ENCODE data around the gene SLC16A2.

The SLC16A2 gene

DNA sequence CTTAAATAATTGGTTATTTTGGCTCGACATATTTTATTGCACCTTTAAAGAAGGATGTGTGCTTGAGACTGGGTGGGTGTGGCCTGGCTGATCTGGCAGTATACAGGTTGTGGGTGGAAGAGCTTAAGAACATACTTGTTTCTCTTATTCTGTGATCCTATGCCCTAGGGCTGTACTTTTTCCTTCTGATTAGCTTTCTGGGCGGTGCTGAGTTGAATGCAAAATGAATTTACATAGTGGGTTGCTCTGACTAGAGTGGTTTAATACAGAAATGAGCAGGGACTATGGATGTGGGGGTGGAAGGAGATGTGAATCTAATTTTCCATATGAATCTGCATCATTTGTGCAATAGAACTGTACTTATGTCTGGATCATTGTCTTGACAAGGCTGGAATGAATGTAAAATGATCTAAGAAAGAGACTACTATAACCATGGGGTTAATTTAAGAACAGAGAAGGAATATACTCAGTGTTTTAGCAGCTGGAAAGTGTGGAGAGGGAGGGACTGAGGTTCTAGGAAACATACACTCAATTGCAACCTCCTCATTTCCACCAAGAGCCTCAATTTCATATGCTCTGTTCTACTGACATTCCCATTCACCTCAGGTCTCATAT, 119.4 kb downstream of the SLC16A2 start:
- peaks cover 9% of the 10 kb centered on the region for H3K27me3 ChIP-seq (ENCODE audit: insufficient read depth, low read depth, severe bottlenecking)
- H3K36me3 ChIP-seq: no peaks in the 10 kb centered on the region
- DNase-seq: no peak
- no peaks in the 10 kb centered on the region for H3K9me3 ChIP-seq (ENCODE audit: severe bottlenecking)
- TF ChIP-seq, protein P1, sequence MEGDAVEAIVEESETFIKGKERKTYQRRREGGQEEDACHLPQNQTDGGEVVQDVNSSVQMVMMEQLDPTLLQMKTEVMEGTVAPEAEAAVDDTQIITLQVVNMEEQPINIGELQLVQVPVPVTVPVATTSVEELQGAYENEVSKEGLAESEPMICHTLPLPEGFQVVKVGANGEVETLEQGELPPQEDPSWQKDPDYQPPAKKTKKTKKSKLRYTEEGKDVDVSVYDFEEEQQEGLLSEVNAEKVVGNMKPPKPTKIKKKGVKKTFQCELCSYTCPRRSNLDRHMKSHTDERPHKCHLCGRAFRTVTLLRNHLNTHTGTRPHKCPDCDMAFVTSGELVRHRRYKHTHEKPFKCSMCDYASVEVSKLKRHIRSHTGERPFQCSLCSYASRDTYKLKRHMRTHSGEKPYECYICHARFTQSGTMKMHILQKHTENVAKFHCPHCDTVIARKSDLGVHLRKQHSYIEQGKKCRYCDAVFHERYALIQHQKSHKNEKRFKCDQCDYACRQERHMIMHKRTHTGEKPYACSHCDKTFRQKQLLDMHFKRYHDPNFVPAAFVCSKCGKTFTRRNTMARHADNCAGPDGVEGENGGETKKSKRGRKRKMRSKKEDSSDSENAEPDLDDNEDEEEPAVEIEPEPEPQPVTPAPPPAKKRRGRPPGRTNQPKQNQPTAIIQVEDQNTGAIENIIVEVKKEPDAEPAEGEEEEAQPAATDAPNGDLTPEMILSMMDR (IDR thresholded peaks at IDR 0.05; ENCODE audit: low read depth, low read length): no peak
- H3K4me3 ChIP-seq (ENCODE audit: low read depth, low read length): no peak overlapping the region
- H3K27ac ChIP-seq: no peak overlapping the region

DNA sequence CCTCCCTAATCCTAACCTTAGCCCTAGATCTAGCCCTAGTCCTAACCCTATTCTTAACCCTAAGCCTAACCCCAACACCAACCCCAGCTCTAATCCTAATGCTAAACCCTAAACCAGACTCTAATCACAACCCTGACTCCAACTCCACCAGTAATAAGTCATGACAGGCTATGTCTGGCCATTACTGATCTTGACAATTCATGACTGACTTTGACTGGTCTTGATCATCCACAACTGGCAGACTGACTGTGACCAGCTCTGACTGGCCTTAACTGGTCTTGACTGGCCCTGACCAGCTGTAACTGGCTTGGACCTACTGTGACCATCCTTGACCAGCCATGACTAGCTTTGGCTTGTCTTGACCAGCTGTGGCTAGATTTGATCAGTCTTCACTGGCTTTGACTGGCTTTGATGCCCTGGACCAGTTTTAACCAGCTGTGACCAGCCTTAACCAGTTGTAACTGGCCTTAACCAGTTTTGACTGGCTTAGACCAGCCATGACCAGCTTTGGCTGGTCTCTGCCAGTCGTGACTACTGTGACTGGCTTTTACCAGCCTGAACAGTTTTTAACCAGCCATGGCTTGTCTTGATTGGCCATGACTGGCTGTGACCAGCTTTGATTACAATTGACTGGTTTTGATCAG, 124.7 kb downstream of the SLC16A2 start:
- TF ChIP-seq, protein P1 (IDR thresholded peaks at IDR 0.05; ENCODE audit: low read depth, low read length): no peak
- no peak for DNase-seq
- Histone ChIP-seq H3K27me3 (ENCODE audit: insufficient read depth, low read depth, severe bottlenecking) (no peaks in the 10 kb centered on the region), H3K27ac (no peak overlapping the region), H3K4me3 (ENCODE audit: low read depth, low read length) (no peak overlapping the region), H3K36me3 (no peaks in the 10 kb centered on the region), H3K9me3 (ENCODE audit: severe bottlenecking) (peaks cover 2% of the 10 kb centered on the region)

DNA sequence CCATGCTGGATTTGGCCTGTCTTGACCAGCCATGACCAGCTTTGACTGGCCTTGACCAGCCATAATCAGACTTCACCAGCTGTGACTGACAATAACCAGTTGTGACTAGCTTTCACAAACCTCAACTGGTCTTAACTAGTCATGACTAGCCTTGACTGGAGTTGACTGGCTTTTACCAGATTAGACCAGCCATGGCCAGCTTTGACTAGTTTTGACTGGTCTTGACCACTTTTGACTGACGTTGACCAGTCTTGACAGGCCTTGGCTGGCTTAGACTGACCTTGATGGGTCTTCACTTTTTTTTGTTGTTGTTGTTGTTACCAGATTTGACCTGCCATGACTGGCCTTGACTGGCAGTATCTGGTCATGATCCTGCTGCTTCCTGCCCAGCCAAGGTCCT, 125.7 kb downstream of the SLC16A2 start:
- DNase-seq: no peak
- Histone ChIP-seq H3K27ac (no peak overlapping the region), H3K4me3 (ENCODE audit: low read depth, low read length) (no peak overlapping the region), H3K27me3 (ENCODE audit: insufficient read depth, low read depth, severe bottlenecking) (no peaks in the 10 kb centered on the region), H3K9me3 (ENCODE audit: severe bottlenecking) (peaks cover 2% of the 10 kb centered on the region), H3K36me3 (no peaks in the 10 kb centered on the region)
- TF ChIP-seq, protein P1 (IDR thresholded peaks at IDR 0.05; ENCODE audit: low read depth, low read length): no peak

DNA sequence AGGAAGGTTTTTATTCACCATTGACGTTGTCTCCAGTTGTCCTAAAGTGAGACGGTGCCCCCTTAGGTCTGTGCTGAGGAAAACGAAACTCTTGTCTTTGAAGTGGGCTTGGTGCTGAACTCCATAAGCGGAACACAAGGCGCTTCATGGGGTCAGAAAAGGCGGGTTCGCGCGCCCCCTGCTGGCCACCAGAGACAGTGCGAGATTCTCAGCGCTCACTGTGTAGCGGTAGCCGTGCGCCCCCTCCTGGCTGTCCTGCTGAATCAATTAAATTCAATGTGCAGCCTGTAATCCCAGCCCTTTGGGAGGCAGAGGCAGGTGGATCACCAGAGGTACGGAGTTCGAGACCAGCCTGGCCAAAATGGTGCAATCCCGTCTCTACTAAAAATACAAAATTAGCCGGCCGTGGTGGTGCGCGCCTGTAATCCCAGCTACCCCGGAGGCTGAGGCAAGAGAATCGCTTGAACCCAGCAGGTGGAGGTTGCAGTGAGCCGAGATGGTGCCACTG, 129.1 kb downstream of the SLC16A2 start:
- TF ChIP-seq, protein P1 (IDR thresholded peaks at IDR 0.05; ENCODE audit: low read depth, low read length): peak; percentile 98
- DNase-seq: peak; percentile 81
- H3K9me3 ChIP-seq (ENCODE audit: severe bottlenecking): peaks cover 2% of the 10 kb centered on the region
- H3K27me3 ChIP-seq (ENCODE audit: insufficient read depth, low read depth, severe bottlenecking): no peaks in the 10 kb centered on the region
- H3K4me3 ChIP-seq (ENCODE audit: low read depth, low read length): no peak overlapping the region
- H3K27ac ChIP-seq: no peak overlapping the region
- H3K36me3 ChIP-seq: no peaks in the 10 kb centered on the region

DNA sequence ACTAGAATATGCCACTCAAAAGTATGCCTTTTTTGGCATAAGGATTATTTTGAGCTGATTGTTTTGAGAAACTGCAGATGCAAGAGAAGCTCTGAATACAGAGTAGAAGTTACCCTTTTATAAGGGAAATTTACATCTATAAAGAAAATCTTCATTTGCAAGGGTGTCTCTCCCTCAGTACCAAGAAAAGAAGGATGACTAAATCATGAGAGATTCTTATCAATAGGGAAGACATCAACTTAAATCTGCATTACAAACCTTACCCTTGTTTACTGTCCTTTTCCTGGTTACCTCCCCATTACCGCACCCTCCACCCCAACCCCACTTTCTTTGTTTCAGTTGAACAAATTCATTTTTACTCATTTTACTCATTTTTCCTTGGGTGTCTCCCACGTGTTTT, 130.6 kb downstream of the SLC16A2 start:
- no peaks in the 10 kb centered on the region for H3K9me3 ChIP-seq (ENCODE audit: severe bottlenecking)
- DNase-seq: no peak
- no peak overlapping the region for H3K27ac ChIP-seq
- H3K36me3 ChIP-seq: no peaks in the 10 kb centered on the region
- H3K4me3 ChIP-seq (ENCODE audit: low read depth, low read length): no peak overlapping the region
- no peaks in the 10 kb centered on the region for H3K27me3 ChIP-seq (ENCODE audit: insufficient read depth, low read depth, severe bottlenecking)
- TF ChIP-seq, protein P1 (IDR thresholded peaks at IDR 0.05; ENCODE audit: low read depth, low read length): no peak

Measured in WERI-Rb-1 (cell line).